DND-41 (cell line): ENCODE results near the gene STX4.

Source experiments
- CTCF ChIP-seq: IDR thresholded peaks from 2 replicates; pipeline ENCODE4 v1.5.1; 2012; ENCODE audit warnings: borderline replicate concordance, low read length, moderate library complexity, mild to moderate bottlenecking; ENCODE audit not compliant: poor library complexity, severe bottlenecking; ENCODE audit errors: extremely low read depth
- EZH2 ChIP-seq: IDR thresholded peaks from 3 replicates; pipeline ENCODE4 v1.6.1; 2012; ENCODE audit warnings: borderline replicate concordance, low read depth, mild to moderate bottlenecking, moderate library complexity, low read length, inconsistent platforms; ENCODE audit not compliant: severe bottlenecking

GRCh38 chr16:31023252-31023602, 10.1 kb upstream of the STX4 start:
- no peak for TF ChIP-seq CTCF
- no peak for TF ChIP-seq EZH2
